Natural killer cell (primary cell): Measurements from ENCODE around the gene SLC35F3. TPM values are rescaled to one million over a fixed set of nuclear protein-coding genes. Genes with fewer than 3 reads are reported as not detected.

ENCODE experiments used
- ATAC-seq, 3 donors: fragments of 150-1000 bp in 2 of 3; fragments of 200-7000 bp in 1 of 3; cut with Tn5 transposase; 1 replicate in 1 of 3; 2 replicates in 2 of 3; pipeline ENCODE4 v1.10.0; 2021; ENCODE audit warnings: mild to moderate bottlenecking in 2 of 3, moderate library complexity in 2 of 3
- DNase-seq, 2 donors: peaks; one replicate each; pipeline versions ENCODE4 v3.0.0 to v3.0.0-alpha.2; 2013 to 2021; ENCODE audit warnings: mixed read lengths in 1 of 2
- H3K27ac ChIP-seq: one replicate; pipeline ENCODE4 v1.5.1; 2013; ENCODE audit warnings: mild to moderate bottlenecking, low read length
- H3K27me3 ChIP-seq: one replicate; pipeline ENCODE4 v1.6.1; 2013; ENCODE audit warnings: low read length; ENCODE audit not compliant: control insufficient read depth, insufficient read depth
- H3K36me3 ChIP-seq: one replicate; pipeline ENCODE4 v1.6.1; 2013; ENCODE audit warnings: low read length; ENCODE audit not compliant: control insufficient read depth, insufficient read depth
- H3K4me1 ChIP-seq: one replicate; pipeline ENCODE4 v1.6.1; 2013; ENCODE audit warnings: low read length; ENCODE audit not compliant: control insufficient read depth, insufficient read depth
- H3K4me3 ChIP-seq: one replicate; pipeline ENCODE4 v1.5.1; 2013; ENCODE audit warnings: low read length
- H3K9me3 ChIP-seq: one replicate; pipeline ENCODE4 v1.6.1; 2013; ENCODE audit warnings: low read length; ENCODE audit not compliant: control insufficient read depth, insufficient read depth
- H3K27ac Mint-ChIP-seq, 2 donors: one replicate each; pipeline ENCODE4 v1.8.0; 2022; ENCODE audit warnings: mild to moderate bottlenecking in 2 of 2, mixed read lengths in 2 of 2, moderate library complexity in 1 of 2
- H3K27me3 Mint-ChIP-seq, 2 donors: one replicate each; pipeline ENCODE4 v1.8.0; 2022; ENCODE audit warnings: low read depth in 2 of 2, mixed read lengths in 2 of 2
- H3K36me3 Mint-ChIP-seq: one replicate; pipeline ENCODE4 v1.8.0; 2022; ENCODE audit warnings: mixed read lengths
- H3K4me1 Mint-ChIP-seq, 2 donors: one replicate each; pipeline ENCODE4 v1.8.0; 2022; ENCODE audit warnings: mixed read lengths in 2 of 2
- H3K4me3 Mint-ChIP-seq: one replicate; pipeline ENCODE4 v1.8.0; 2022; ENCODE audit warnings: mild to moderate bottlenecking, moderate library complexity, mixed read lengths
- H3K9me3 Mint-ChIP-seq, 2 donors: one replicate each; pipeline ENCODE4 v1.8.0; 2022; ENCODE audit warnings: mixed read lengths in 2 of 2
- WGBS: methylation state at CpG from one replicate; pipeline ENCODE4 v1.1.7; 2013; ENCODE audit warnings: missing lambda C conversion rate; ENCODE audit not compliant: insufficient coverage; 5-methylcytosine and 5-hydroxymethylcytosine counted together
- intact Hi-C: fragments of 100-400 bp; cut with micrococcal nuclease; formaldehyde crosslinking; loops from one replicate; pipeline ENCODE4 v1.14.2; 2022
- total RNA-seq, 4 donors: library from RNA; stranded (reverse); fragments of 120-200 nt in 1 of 4; gene quantifications; one replicate each; pipeline versions ENCODE4 v1.2.3 to v1.2.4, GENCODE V29; 2013 to 2022
- TF ChIP-seq, protein P1 (sequence below): fragments of 200-600 bp; IDR thresholded peaks from one replicate; pipeline ENCODE4 v1.8.0; 2022; ENCODE audit warnings: antibody characterized with exemption

SLC35F3 gene
- total RNA-seq, 3 donors from 2014 or later (not counting 1 experiment from before 2014, with no cell fraction given), result not detected

- no peaks in the 10 kb centered on the region for H3K36me3 Mint-ChIP-seq
- TF ChIP-seq, protein P1, sequence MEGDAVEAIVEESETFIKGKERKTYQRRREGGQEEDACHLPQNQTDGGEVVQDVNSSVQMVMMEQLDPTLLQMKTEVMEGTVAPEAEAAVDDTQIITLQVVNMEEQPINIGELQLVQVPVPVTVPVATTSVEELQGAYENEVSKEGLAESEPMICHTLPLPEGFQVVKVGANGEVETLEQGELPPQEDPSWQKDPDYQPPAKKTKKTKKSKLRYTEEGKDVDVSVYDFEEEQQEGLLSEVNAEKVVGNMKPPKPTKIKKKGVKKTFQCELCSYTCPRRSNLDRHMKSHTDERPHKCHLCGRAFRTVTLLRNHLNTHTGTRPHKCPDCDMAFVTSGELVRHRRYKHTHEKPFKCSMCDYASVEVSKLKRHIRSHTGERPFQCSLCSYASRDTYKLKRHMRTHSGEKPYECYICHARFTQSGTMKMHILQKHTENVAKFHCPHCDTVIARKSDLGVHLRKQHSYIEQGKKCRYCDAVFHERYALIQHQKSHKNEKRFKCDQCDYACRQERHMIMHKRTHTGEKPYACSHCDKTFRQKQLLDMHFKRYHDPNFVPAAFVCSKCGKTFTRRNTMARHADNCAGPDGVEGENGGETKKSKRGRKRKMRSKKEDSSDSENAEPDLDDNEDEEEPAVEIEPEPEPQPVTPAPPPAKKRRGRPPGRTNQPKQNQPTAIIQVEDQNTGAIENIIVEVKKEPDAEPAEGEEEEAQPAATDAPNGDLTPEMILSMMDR, result no peak
- Histone ChIP-seq H3K9me3 (no peaks in the 10 kb centered on the region), H3K4me3 (no peak overlapping the region), H3K4me1 (no peaks in the 10 kb centered on the region), H3K36me3 (no peaks in the 10 kb centered on the region), H3K27ac (no peak overlapping the region), H3K27me3 (no peaks in the 10 kb centered on the region)
- intact Hi-C loops, result no loop called here
- no peaks in the 10 kb centered on the region for H3K9me3 Mint-ChIP-seq
- H3K4me1 Mint-ChIP-seq, result no peaks in the 10 kb centered on the region
- H3K4me3 Mint-ChIP-seq, result no peak overlapping the region
- H3K27me3 Mint-ChIP-seq, result peaks cover 18 to 32% of the 10 kb centered on the region in 2 donors
- DNase-seq (no peak), ATAC-seq (no peak)
- H3K27ac Mint-ChIP-seq, result no peak overlapping the region
- 93% methylated on average over 12 of the region's 12 CpGs for WGBS
Observed at GRCh38 chr1:234281826-234282489, 377.5 kb downstream of the SLC35F3 start.

DNA sequence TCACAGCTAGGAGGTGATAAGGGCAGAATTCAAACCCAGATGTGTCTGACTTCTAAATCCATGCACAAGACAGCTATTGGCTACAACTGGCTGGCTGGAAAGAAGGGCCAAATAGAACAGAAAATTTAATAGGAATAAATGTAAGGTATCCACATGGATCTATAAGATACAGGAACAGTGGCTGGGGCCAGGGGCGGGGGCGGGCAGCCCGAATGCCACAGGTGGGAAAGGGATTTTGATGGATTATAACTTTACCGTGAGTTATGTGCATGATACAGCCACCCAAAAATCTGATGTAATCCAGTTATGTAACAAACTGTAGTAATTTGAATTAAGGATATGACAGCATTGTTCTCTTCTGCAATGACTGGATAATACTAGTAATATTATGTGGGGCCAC is 381.7 kb downstream of the SLC35F3 start:
- TF ChIP-seq, protein P1, result no peak

DNA sequence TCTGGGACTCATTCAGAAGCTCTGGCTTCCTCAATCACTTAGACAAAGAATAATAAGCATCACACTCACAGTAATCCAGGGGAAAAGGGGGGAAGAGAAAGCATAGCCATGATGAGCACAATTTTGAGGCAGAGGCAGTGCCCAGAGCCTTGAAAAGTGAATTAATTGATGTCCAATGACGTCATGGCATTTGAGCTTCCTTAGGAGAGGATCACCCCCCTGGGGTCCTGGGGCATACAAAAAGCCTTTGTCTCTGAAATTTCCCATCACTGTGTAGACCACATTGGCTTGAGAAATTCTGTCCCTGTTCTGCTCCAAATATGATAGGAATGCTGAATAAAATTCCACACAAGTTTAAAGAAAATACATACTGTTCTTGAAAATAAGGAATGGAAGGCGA is 384.5 kb downstream of the SLC35F3 start:
- no peaks in the 10 kb centered on the region for H3K27me3 ChIP-seq
- peaks cover 2 to 6% of the 10 kb centered on the region in 2 donors for H3K9me3 Mint-ChIP-seq
- WGBS, result 87% methylated on average over 2 of the region's 2 CpGs
- H3K4me1 ChIP-seq, result no peaks in the 10 kb centered on the region
- TF ChIP-seq, protein P1, result no peak
- H3K36me3 Mint-ChIP-seq, result peaks cover 12% of the 10 kb centered on the region
- intact Hi-C loops, result no loop called here
- peaks cover 14 to 36% of the 10 kb centered on the region in 2 donors for H3K27me3 Mint-ChIP-seq
- H3K36me3 ChIP-seq, result no peaks in the 10 kb centered on the region
- DNase-seq (no peak), ATAC-seq (no peak)
- H3K4me3 Mint-ChIP-seq, result no peak overlapping the region
- H3K27ac Mint-ChIP-seq, result no peak overlapping the region
- no peak overlapping the region for H3K4me3 ChIP-seq
- no peaks in the 10 kb centered on the region for H3K4me1 Mint-ChIP-seq
- H3K27ac ChIP-seq, result no peak overlapping the region
- peaks cover 2% of the 10 kb centered on the region for H3K9me3 ChIP-seq

More for the DNA sequence above, 381.7 kb downstream of the SLC35F3 start:
- H3K36me3 Mint-ChIP-seq, result peaks cover 12% of the 10 kb centered on the region
- H3K4me3 ChIP-seq, result no peak overlapping the region
- 90% methylated on average over 4 of the region's 4 CpGs for WGBS
- ATAC-seq, result no peak
- H3K27me3 ChIP-seq, result no peaks in the 10 kb centered on the region
- no peak overlapping the region for H3K27ac ChIP-seq
- peaks cover 2% of the 10 kb centered on the region for H3K9me3 ChIP-seq
- H3K27ac Mint-ChIP-seq, result no peak overlapping the region
- no peak for DNase-seq
- peaks cover 14 to 43% of the 10 kb centered on the region in 2 donors for H3K27me3 Mint-ChIP-seq
- no peak overlapping the region for H3K4me3 Mint-ChIP-seq
- intact Hi-C loops, result no loop called here
- H3K9me3 Mint-ChIP-seq, result peaks cover 2 to 6% of the 10 kb centered on the region in 2 donors
- no peaks in the 10 kb centered on the region for H3K36me3 ChIP-seq
- H3K4me1 Mint-ChIP-seq, result no peaks in the 10 kb centered on the region
- H3K4me1 ChIP-seq, result no peaks in the 10 kb centered on the region
